Fibroblast of pulmonary artery (primary cell): ENCODE data around the gene LTBP3.

ENCODE experiments used
- DNase-seq: peaks from one replicate; pipeline ENCODE4 v3.0.0-alpha.2; 2010; ENCODE audit warnings: low read depth
- H3K4me3 ChIP-seq: replicated peaks from 2 replicates; pipeline ENCODE4 v1.5.1; 2011; ENCODE audit warnings: low read depth, mild to moderate bottlenecking, control low read depth, low read length, moderate library complexity
- TF ChIP-seq, protein P1 (sequence below): IDR thresholded peaks from 2 replicates; pipeline ENCODE4 v1.5.1; 2011; ENCODE audit warnings: mild to moderate bottlenecking, control low read depth, low read length, inconsistent platforms; ENCODE audit errors: missing control alignments

LTBP3 gene

DNA sequence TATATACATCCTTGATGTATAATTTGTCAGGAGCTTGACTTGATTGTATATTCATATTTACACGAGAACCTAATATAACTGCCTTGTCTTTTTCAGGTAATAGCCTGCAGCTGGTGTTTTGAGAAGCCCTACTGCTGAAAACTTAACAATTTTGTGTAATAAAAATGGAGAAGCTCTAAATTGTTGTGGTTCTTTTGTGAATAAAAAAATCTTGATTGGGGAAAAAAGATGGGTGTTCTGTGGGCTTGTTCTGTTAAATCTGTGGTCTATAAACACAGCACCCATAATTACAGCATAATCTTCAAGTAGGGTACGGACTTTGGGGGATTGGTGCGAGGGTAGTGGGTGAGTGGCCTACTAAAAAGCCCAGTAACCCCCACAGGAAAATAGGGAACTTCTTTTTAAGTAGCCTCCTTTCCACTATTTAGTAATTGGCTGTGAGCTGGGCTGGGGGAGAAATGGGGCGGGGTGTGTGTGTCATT is 51.8 kb downstream of the LTBP3 start:
- TF ChIP-seq, protein P1, sequence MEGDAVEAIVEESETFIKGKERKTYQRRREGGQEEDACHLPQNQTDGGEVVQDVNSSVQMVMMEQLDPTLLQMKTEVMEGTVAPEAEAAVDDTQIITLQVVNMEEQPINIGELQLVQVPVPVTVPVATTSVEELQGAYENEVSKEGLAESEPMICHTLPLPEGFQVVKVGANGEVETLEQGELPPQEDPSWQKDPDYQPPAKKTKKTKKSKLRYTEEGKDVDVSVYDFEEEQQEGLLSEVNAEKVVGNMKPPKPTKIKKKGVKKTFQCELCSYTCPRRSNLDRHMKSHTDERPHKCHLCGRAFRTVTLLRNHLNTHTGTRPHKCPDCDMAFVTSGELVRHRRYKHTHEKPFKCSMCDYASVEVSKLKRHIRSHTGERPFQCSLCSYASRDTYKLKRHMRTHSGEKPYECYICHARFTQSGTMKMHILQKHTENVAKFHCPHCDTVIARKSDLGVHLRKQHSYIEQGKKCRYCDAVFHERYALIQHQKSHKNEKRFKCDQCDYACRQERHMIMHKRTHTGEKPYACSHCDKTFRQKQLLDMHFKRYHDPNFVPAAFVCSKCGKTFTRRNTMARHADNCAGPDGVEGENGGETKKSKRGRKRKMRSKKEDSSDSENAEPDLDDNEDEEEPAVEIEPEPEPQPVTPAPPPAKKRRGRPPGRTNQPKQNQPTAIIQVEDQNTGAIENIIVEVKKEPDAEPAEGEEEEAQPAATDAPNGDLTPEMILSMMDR = no peak
- peak overlapping the region; percentile 89 for H3K4me3 ChIP-seq
- DNase-seq = no peak

DNA sequence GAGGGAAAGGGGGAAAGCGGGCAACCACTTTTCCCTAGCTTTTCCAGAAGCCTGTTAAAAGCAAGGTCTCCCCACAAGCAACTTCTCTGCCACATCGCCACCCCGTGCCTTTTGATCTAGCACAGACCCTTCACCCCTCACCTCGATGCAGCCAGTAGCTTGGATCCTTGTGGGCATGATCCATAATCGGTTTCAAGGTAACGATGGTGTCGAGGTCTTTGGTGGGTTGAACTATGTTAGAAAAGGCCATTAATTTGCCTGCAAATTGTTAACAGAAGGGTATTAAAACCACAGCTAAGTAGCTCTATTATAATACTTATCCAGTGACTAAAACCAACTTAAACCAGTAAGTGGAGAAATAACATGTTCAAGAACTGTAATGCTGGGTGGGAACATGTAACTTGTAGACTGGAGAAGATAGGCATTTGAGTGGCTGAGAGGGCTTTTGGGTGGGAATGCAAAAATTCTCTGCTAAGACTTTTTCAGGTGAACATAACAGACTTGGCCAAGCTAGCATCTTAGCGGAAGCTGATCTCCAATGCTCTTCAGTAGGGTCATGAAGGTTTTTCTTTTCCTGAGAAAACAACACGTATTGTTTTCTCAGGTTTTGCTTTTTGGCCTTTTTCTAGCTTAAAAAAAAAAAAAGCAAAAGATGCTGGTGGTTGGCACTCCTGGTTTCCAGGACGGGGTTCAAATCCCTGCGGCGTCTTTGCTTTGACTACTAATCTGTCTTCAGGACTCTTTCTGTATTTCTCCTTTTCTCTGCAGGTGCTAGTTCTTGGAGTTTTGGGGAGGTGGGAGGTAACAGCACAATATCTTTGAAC is 52.5 kb downstream of the LTBP3 start:
- peak overlapping the region; percentile 89 for H3K4me3 ChIP-seq
- DNase-seq = peak; percentile 67
- TF ChIP-seq, protein P1 = no peak

DNA sequence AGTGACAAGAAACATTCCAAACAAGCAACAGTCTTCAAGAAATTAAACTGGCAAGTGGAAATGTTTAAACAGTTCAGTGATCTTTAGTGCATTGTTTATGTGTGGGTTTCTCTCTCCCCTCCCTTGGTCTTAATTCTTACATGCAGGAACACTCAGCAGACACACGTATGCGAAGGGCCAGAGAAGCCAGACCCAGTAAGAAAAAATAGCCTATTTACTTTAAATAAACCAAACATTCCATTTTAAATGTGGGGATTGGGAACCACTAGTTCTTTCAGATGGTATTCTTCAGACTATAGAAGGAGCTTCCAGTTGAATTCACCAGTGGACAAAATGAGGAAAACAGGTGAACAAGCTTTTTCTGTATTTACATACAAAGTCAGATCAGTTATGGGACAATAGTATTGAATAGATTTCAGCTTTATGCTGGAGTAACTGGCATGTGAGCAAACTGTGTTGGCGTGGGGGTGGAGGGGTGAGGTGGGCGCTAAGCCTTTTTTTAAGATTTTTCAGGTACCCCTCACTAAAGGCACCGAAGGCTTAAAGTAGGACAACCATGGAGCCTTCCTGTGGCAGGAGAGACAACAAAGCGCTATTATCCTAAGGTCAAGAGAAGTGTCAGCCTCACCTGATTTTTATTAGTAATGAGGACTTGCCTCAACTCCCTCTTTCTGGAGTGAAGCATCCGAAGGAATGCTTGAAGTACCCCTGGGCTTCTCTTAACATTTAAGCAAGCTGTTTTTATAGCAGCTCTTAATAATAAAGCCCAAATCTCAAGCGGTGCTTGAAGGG is 53.3 kb downstream of the LTBP3 start:
- TF ChIP-seq, protein P1 = no peak
- DNase-seq = peak; percentile 70
- H3K4me3 ChIP-seq = peak overlapping the region; percentile 89

DNA sequence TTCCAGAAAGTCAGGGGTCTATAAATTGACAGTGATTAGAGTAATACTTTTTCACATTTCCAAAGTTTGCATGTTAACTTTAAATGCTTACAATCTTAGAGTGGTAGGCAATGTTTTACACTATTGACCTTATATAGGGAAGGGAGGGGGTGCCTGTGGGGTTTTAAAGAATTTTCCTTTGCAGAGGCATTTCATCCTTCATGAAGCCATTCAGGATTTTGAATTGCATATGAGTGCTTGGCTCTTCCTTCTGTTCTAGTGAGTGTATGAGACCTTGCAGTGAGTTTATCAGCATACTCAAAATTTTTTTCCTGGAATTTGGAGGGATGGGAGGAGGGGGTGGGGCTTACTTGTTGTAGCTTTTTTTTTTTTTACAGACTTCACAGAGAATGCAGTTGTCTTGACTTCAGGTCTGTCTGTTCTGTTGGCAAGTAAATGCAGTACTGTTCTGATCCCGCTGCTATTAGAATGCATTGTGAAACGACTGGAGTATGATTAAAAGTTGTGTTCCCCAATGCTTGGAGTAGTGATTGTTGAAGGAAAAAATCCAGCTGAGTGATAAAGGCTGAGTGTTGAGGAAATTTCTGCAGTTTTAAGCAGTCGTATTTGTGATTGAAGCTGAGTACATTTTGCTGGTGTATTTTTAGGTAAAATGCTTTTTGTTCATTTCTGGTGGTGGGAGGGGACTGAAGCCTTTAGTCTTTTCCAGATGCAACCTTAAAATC is 54.0 kb downstream of the LTBP3 start:
- peak overlapping the region; percentile 89 for H3K4me3 ChIP-seq
- TF ChIP-seq, protein P1 = no peak
- peak; percentile 79 for DNase-seq

DNA sequence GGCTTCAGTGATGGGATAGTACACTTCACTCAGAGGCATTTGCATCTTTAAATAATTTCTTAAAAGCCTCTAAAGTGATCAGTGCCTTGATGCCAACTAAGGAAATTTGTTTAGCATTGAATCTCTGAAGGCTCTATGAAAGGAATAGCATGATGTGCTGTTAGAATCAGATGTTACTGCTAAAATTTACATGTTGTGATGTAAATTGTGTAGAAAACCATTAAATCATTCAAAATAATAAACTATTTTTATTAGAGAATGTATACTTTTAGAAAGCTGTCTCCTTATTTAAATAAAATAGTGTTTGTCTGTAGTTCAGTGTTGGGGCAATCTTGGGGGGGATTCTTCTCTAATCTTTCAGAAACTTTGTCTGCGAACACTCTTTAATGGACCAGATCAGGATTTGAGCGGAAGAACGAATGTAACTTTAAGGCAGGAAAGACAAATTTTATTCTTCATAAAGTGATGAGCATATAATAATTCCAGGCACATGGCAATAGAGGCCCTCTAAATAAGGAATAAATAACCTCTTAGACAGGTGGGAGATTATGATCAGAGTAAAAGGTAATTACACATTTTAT is 54.7 kb downstream of the LTBP3 start:
- peak overlapping the region; percentile 89 for H3K4me3 ChIP-seq
- TF ChIP-seq, protein P1 = no peak
- peak; percentile 67 for DNase-seq
